K562 (cell line): ENCODE data around the gene AHI1. TPM values are rescaled to one million over a fixed set of nuclear protein-coding genes. Genes with fewer than 3 reads are reported as not detected.

Source experiments
- ARID2 ChIP-seq: fragments of 450-650 bp; IDR thresholded peaks from 2 replicates; pipeline ENCODE4 v1.6.1; 2017; ENCODE audit warnings: antibody characterized with exemption, mild to moderate bottlenecking
- CAMTA2 ChIP-seq: fragments of 250-450 bp; sonication (Bioruptor Pico); conservative IDR thresholded peaks from 2 replicates; pipeline ENCODE4 v1.5.1; 2022
- CBFA2T3 ChIP-seq: fragments of 450-650 bp; IDR thresholded peaks from 2 replicates; pipeline ENCODE4 v1.6.1; 2017
- CXXC5 ChIP-seq: fragments of 250-450 bp; sonication (Bioruptor Pico); IDR thresholded peaks from 2 replicates; pipeline ENCODE4 v1.8.0; 2022; ENCODE audit warnings: inconsistent platforms, mild to moderate bottlenecking, moderate library complexity
- HMGN3 ChIP-seq: IDR thresholded peaks from 2 replicates; pipeline ENCODE4 v1.6.1; 2011; ENCODE audit warnings: borderline replicate concordance, low read depth, mild to moderate bottlenecking, mixed read lengths, low read length; ENCODE audit not compliant: insufficient read length; ENCODE audit errors: extremely low read depth
- IRF2 ChIP-seq: sonication (generic); formaldehyde crosslinking; IDR thresholded peaks from 2 replicates; pipeline ENCODE4 v1.8.1; 2022; ENCODE audit warnings: mild to moderate bottlenecking, missing genetic modification reagents
- MTA1 ChIP-seq: fragments of 450-650 bp; IDR thresholded peaks from 2 replicates; pipeline ENCODE4 v1.6.1; 2017; ENCODE audit warnings: borderline replicate concordance
- OTX1 ChIP-seq: fragments of 450-650 bp; formaldehyde crosslinking; IDR thresholded peaks from 2 replicates; pipeline ENCODE4 v1.4.0; 2022; ENCODE audit warnings: mild to moderate bottlenecking
- PHF8 ChIP-seq: fragments of 200-600 bp; sonication (generic); IDR thresholded peaks from 2 replicates; pipeline ENCODE4 v1.6.1; 2012; ENCODE audit warnings: mixed run types, mild to moderate bottlenecking, inconsistent platforms, low read length, moderate library complexity, borderline replicate concordance
- POLR2B ChIP-seq: fragments of 450-650 bp; IDR thresholded peaks from 2 replicates; pipeline ENCODE4 v1.6.1; 2018; ENCODE audit warnings: low read depth; ENCODE audit not compliant: partially characterized antibody
- PRPF4 ChIP-seq: fragments of 200-400 bp; formaldehyde crosslinking; IDR thresholded peaks from one replicate; pipeline ENCODE4 v1.6.1; 2017; ENCODE audit warnings: low read length, low read depth, mild to moderate bottlenecking; ENCODE audit not compliant: insufficient read depth, poor library complexity, severe bottlenecking
- RCOR1 ChIP-seq, 2 experiments: IDR thresholded peaks; 2 replicates each; pipeline ENCODE4 v1.6.1; 2012; ENCODE audit warnings: low read depth in 2 of 2, low read length in 2 of 2, borderline replicate concordance in 1 of 2, improper control_type of control experiment in 1 of 2
- RFX5 ChIP-seq: IDR thresholded peaks from 2 replicates; pipeline ENCODE4 v1.6.1; 2011; ENCODE audit warnings: low read depth, mild to moderate bottlenecking, improper control_type of control experiment, low read length
- RNF2 ChIP-seq: sonication (generic); IDR thresholded peaks from 2 replicates; pipeline ENCODE4 v1.6.1; 2016
- TRIM24 ChIP-seq, 2 experiments: fragments of 450-650 bp; IDR thresholded peaks; 2 replicates each; pipeline ENCODE4 v1.6.1; 2016
- U2AF1 ChIP-seq: fragments of 200-400 bp; formaldehyde crosslinking; optimal IDR thresholded peaks from 2 replicates; pipeline ENCODE3; 2017; ENCODE audit warnings: mild to moderate bottlenecking, low read depth, low read length, moderate library complexity
- ZFX ChIP-seq: sonication (generic); formaldehyde crosslinking; IDR thresholded peaks from 2 replicates; pipeline ENCODE4 v1.8.0; 2022; ENCODE audit warnings: mild to moderate bottlenecking, missing genetic modification reagents, moderate library complexity
- polyA plus RNA-seq, 8 experiments: library from polyadenylated mRNA; depleted of rRNA in 4 of 8; stranded (reverse) in 5 of 8; unstranded in 3 of 8; fragments of >200 nt; fragmentation: Nextera tagmentation in 2 of 8; fragmentation: Illumina TruSeq in 1 of 8; extraction: Ambion mirVana in 2 of 8; extraction: Trizol in 1 of 8; gene quantifications; 2 replicates each; pipeline versions ENCODE4 v1.2.1 to v1.2.3, GENCODE V29; 2011 to 2014; ENCODE audit warnings: inconsistent platforms in 1 of 8, missing spikeins in 1 of 8
- total RNA-seq, 7 experiments: library from RNA; depleted of rRNA in 6 of 7; stranded (reverse); fragments of >200 nt in 6 of 7; fragmentation: Illumina TruSeq in 2 of 7; extraction: Trizol in 2 of 7; gene quantifications; 2 replicates each; pipeline versions ENCODE4 v1.2.1 to v1.2.3, GENCODE V29; 2011 to 2021; ENCODE audit warnings: low replicate concordance in 1 of 7
- TF ChIP-seq, protein P1 (sequence below): IDR thresholded peaks from 2 replicates; pipeline ENCODE4 v1.6.1; 2011; ENCODE audit warnings: borderline replicate concordance, low read depth, mild to moderate bottlenecking, moderate library complexity, low read length; ENCODE audit not compliant: insufficient read depth, poor library complexity, severe bottlenecking
- TF ChIP-seq, protein P2 (sequence below): fragments of 450-650 bp; IDR thresholded peaks from one replicate; pipeline ENCODE4 v1.6.1; 2018; ENCODE audit warnings: mild to moderate bottlenecking, moderate library complexity; ENCODE audit not compliant: partially characterized antibody
- TF ChIP-seq, protein P3 (sequence below): sonication (generic); formaldehyde crosslinking; IDR thresholded peaks from 2 replicates; pipeline ENCODE4 v1.8.1; 2023; ENCODE audit warnings: mild to moderate bottlenecking, missing genetic modification reagents
- TF ChIP-seq, protein P4 (sequence below): fragments of 250-450 bp; sonication (Bioruptor Pico); IDR thresholded peaks from 2 replicates; pipeline ENCODE4 v1.5.0; 2022; ENCODE audit warnings: mild to moderate bottlenecking

Gene AHI1
- total and polyA plus RNA-seq, 9 of the 15 experiments (the other 6 are each of a cell fraction or from before 2014, with no cell fraction given) = 24.7 to 54.9 (median 32.2) TPM

DNA sequence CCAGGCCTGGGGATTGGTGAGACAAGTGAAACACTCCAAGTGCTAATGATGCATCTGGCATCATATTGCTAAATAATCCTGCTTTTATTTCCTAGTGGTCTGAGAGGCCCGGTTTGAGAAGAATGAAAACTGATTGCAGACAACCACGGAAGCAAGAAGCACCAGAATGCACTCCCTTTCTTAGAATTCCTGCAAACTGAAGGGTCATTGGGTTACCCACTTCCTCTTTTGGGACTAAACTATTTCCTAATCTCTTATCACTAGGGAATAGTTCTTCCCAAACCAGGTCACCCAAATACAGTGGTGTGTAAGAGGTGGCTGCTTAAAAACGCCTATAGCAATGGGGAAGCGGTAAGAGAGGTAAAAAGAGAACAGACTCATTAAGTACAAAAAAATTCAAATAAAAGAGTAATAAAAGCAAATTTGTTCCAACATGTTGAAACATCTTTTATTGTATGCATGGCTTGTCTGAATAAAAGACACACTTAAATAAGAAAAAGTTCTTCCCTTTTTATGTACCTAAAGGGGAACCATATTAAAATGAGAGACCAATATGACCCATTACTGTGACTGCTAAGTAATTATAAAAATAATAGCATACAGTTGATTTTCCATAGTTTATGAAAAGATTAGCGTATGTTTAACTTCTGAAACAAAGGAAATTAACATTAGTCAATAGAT lies 190.7 kb downstream of the AHI1 start (continued):
- TF ChIP-seq, protein P1, sequence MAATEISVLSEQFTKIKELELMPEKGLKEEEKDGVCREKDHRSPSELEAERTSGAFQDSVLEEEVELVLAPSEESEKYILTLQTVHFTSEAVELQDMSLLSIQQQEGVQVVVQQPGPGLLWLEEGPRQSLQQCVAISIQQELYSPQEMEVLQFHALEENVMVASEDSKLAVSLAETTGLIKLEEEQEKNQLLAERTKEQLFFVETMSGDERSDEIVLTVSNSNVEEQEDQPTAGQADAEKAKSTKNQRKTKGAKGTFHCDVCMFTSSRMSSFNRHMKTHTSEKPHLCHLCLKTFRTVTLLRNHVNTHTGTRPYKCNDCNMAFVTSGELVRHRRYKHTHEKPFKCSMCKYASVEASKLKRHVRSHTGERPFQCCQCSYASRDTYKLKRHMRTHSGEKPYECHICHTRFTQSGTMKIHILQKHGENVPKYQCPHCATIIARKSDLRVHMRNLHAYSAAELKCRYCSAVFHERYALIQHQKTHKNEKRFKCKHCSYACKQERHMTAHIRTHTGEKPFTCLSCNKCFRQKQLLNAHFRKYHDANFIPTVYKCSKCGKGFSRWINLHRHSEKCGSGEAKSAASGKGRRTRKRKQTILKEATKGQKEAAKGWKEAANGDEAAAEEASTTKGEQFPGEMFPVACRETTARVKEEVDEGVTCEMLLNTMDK = no peak
- TF ChIP-seq IRF2 (no peak), CXXC5 (CRISPR knock-in tag) (peak; percentile 69), RCOR1 (IDR thresholded peaks at IDR 0.05; ENCODE audit: borderline replicate concordance in 1 of 2, low read depth in 2 of 2, low read length in 2 of 2) (peak; percentile 66 to 98; a peak in 3 of 4 replicates), PRPF4 (no peak), POLR2B (no peak), ZFX (CRISPR knock-in tag) (no peak), ARID2 (no peak), U2AF1 (no peak), CAMTA2 (CRISPR knock-in tag) (no peak), RNF2 (peak; percentile 97; the same call in 1 of the 2 replicates), PHF8 (no peak), MTA1 (peak; percentile 81; the same call in 1 of the 2 replicates), HMGN3 (peak; percentile 39), OTX1 (CRISPR knock-in tag) (no peak), TRIM24 (IDR thresholded peaks at IDR 0.05) (peak; percentile 49 to 82; a peak in 3 of 4 replicates), CBFA2T3 (peak; percentile 66; the same call in 1 of the 2 replicates), RFX5 (no peak)
- TF ChIP-seq, protein P2, sequence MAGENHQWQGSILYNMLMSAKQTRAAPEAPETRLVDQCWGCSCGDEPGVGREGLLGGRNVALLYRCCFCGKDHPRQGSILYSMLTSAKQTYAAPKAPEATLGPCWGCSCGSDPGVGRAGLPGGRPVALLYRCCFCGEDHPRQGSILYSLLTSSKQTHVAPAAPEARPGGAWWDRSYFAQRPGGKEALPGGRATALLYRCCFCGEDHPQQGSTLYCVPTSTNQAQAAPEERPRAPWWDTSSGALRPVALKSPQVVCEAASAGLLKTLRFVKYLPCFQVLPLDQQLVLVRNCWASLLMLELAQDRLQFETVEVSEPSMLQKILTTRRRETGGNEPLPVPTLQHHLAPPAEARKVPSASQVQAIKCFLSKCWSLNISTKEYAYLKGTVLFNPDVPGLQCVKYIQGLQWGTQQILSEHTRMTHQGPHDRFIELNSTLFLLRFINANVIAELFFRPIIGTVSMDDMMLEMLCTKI = no peak
- TF ChIP-seq, protein P3, sequence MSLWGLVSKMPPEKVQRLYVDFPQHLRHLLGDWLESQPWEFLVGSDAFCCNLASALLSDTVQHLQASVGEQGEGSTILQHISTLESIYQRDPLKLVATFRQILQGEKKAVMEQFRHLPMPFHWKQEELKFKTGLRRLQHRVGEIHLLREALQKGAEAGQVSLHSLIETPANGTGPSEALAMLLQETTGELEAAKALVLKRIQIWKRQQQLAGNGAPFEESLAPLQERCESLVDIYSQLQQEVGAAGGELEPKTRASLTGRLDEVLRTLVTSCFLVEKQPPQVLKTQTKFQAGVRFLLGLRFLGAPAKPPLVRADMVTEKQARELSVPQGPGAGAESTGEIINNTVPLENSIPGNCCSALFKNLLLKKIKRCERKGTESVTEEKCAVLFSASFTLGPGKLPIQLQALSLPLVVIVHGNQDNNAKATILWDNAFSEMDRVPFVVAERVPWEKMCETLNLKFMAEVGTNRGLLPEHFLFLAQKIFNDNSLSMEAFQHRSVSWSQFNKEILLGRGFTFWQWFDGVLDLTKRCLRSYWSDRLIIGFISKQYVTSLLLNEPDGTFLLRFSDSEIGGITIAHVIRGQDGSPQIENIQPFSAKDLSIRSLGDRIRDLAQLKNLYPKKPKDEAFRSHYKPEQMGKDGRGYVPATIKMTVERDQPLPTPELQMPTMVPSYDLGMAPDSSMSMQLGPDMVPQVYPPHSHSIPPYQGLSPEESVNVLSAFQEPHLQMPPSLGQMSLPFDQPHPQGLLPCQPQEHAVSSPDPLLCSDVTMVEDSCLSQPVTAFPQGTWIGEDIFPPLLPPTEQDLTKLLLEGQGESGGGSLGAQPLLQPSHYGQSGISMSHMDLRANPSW (CRISPR knock-in tag) = no peak
- TF ChIP-seq, protein P4, sequence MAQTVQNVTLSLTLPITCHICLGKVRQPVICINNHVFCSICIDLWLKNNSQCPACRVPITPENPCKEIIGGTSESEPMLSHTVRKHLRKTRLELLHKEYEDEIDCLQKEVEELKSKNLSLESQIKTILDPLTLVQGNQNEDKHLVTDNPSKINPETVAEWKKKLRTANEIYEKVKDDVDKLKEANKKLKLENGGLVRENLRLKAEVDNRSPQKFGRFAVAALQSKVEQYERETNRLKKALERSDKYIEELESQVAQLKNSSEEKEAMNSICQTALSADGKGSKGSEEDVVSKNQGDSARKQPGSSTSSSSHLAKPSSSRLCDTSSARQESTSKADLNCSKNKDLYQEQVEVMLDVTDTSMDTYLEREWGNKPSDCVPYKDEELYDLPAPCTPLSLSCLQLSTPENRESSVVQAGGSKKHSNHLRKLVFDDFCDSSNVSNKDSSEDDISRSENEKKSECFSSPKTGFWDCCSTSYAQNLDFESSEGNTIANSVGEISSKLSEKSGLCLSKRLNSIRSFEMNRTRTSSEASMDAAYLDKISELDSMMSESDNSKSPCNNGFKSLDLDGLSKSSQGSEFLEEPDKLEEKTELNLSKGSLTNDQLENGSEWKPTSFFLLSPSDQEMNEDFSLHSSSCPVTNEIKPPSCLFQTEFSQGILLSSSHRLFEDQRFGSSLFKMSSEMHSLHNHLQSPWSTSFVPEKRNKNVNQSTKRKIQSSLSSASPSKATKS (CRISPR knock-in tag) = no peak
